ENCODE results near the gene SH3RF2.

- TF ChIP-seq, protein P1, sequence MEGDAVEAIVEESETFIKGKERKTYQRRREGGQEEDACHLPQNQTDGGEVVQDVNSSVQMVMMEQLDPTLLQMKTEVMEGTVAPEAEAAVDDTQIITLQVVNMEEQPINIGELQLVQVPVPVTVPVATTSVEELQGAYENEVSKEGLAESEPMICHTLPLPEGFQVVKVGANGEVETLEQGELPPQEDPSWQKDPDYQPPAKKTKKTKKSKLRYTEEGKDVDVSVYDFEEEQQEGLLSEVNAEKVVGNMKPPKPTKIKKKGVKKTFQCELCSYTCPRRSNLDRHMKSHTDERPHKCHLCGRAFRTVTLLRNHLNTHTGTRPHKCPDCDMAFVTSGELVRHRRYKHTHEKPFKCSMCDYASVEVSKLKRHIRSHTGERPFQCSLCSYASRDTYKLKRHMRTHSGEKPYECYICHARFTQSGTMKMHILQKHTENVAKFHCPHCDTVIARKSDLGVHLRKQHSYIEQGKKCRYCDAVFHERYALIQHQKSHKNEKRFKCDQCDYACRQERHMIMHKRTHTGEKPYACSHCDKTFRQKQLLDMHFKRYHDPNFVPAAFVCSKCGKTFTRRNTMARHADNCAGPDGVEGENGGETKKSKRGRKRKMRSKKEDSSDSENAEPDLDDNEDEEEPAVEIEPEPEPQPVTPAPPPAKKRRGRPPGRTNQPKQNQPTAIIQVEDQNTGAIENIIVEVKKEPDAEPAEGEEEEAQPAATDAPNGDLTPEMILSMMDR (IDR thresholded peaks at IDR 0.05): no peak
- TF ChIP-seq EP300 (IDR thresholded peaks at IDR 0.05; ENCODE audit: low read depth): no peak
- no peak for TF ChIP-seq POLR2A (IDR thresholded peaks at IDR 0.05)
Observed at GRCh38 chr5:145903867-145904266, 32.5 kb upstream of the SH3RF2 start.
